ENCODE data around the gene SCUBE1. TPM values are rescaled to one million over a fixed set of nuclear protein-coding genes. Genes with fewer than 3 reads are reported as not detected.
A peak's percentile ranks its signal among the peaks of the same experiment; 100 is the strongest.

Gene SCUBE1
- total RNA-seq, 4 donors from 2014 or later, result 37.3 to 107 (median 75.9) TPM

- Histone ChIP-seq H3K36me3 (peaks cover 0 to 12% of the 10 kb centered on the region in 2 donors), H3K27me3 (no peaks in the 10 kb centered on the region), H3K27ac (no peak overlapping the region), H3K4me1 (peaks cover 0 to 85% (median 12%) of the 10 kb centered on the region in 3 donors), H3K9me3 (no peaks in the 10 kb centered on the region), H3K4me3 (no peak overlapping the region)
- TF ChIP-seq, protein P1, sequence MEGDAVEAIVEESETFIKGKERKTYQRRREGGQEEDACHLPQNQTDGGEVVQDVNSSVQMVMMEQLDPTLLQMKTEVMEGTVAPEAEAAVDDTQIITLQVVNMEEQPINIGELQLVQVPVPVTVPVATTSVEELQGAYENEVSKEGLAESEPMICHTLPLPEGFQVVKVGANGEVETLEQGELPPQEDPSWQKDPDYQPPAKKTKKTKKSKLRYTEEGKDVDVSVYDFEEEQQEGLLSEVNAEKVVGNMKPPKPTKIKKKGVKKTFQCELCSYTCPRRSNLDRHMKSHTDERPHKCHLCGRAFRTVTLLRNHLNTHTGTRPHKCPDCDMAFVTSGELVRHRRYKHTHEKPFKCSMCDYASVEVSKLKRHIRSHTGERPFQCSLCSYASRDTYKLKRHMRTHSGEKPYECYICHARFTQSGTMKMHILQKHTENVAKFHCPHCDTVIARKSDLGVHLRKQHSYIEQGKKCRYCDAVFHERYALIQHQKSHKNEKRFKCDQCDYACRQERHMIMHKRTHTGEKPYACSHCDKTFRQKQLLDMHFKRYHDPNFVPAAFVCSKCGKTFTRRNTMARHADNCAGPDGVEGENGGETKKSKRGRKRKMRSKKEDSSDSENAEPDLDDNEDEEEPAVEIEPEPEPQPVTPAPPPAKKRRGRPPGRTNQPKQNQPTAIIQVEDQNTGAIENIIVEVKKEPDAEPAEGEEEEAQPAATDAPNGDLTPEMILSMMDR (IDR thresholded peaks at IDR 0.05), result no peak
- no peak for TF ChIP-seq EP300 (IDR thresholded peaks at IDR 0.05)
- no peak for TF ChIP-seq POLR2A (IDR thresholded peaks at IDR 0.05)
- TF ChIP-seq POLR2AphosphoS5 (IDR thresholded peaks at IDR 0.05), result no peak
- ATAC-seq, result no peak
- 73% methylated on average over 5 of the region's 9 CpGs for WGBS, 2 donors (ENCODE audit: low coverage in 1 of 2)
Observed at GRCh38 chr22:43317239-43317638, 25.9 kb downstream of the SCUBE1 start.

DNA sequence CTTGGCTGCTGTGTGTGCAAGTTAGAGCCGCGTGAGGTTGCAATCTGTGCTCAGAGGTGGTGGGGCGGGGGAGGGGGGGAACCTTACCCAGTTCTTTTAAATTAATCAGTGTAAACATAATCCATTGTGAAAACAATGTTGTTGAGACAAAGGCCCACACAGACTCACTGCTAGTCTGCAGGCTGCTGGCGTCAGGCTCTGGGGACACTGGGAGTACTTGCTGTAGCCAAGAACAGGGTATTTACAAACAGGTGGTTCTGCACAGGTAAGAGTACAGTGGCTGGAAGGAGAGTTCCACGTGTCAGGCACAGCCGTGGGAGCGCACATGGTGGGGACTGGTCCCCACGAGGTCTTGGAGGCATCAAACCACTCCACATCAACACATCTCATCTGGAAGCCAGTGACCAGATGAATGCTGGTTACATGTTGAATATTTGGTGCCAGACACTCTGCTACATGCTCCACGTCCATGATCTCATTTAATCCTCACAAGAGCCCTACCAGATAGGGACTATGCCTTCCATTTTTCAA, 27.4 kb downstream of the SCUBE1 start:
- 72 to 82% methylated on average over 3 to 9 of the region's 9 CpGs for WGBS, 2 donors (ENCODE audit: low coverage in 1 of 2)
- TF ChIP-seq, protein P1 (IDR thresholded peaks at IDR 0.05), result no peak
- TF ChIP-seq EP300 (IDR thresholded peaks at IDR 0.05), result no peak
- TF ChIP-seq POLR2A (IDR thresholded peaks at IDR 0.05), result no peak
- no peak for TF ChIP-seq POLR2AphosphoS5 (IDR thresholded peaks at IDR 0.05)

DNA sequence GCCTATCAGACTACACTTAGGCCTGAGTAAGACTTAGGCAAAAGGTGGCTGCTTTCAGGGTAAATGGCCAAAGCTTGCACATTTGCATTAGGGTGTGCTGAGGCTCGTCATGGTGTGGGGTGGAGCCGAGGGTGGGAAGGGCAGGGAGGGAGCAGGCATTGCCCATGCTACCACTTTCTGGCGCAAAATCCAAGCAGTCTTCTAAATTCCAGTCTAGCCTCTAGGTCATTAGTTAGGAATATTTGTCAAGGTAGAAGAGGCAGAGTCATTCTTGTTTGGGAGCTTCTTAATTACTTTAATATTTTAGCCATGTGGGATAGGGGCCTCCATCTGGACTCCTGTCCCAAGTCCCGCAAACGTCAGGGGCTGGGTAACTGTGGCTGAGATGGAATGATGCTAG, 28.6 kb downstream of the SCUBE1 start:
- H3K4me1 ChIP-seq, result peaks cover 0 to 94% (median 12%) of the 10 kb centered on the region in 3 donors
- no peak for ATAC-seq
- H3K27me3 ChIP-seq, result no peaks in the 10 kb centered on the region
- peak overlapping the region; percentile 1 to 58 (median 39) for H3K27ac ChIP-seq
- no peak overlapping the region for H3K4me3 ChIP-seq
- TF ChIP-seq, protein P1 (IDR thresholded peaks at IDR 0.05), result no peak
- TF ChIP-seq POLR2A (IDR thresholded peaks at IDR 0.05), result no peak
- TF ChIP-seq EP300 (IDR thresholded peaks at IDR 0.05), result no peak
- TF ChIP-seq POLR2AphosphoS5 (IDR thresholded peaks at IDR 0.05), result no peak
- 61 to 87% methylated on average over 4 to 5 of the region's 5 CpGs for WGBS, 2 donors (ENCODE audit: low coverage in 1 of 2)
- no peaks in the 10 kb centered on the region for H3K9me3 ChIP-seq
- H3K36me3 ChIP-seq, result peaks cover 0 to 7% of the 10 kb centered on the region in 2 donors

More for the DNA sequence above, 27.4 kb downstream of the SCUBE1 start:
- H3K9me3 ChIP-seq, result no peaks in the 10 kb centered on the region
- H3K36me3 ChIP-seq, result peaks cover 0 to 10% of the 10 kb centered on the region in 2 donors
- ATAC-seq, result no peak
- no peak overlapping the region for H3K4me3 ChIP-seq
- no peaks in the 10 kb centered on the region for H3K27me3 ChIP-seq
- H3K4me1 ChIP-seq, result peaks cover 0 to 94% (median 12%) of the 10 kb centered on the region in 3 donors
- H3K27ac ChIP-seq, result no peak overlapping the region

GRCh38 chr22:43313890-43314474, 29.2 kb downstream of the SCUBE1 start:
- Histone ChIP-seq H3K27ac (peak overlapping the region; percentile 1 to 58 (median 39)), H3K36me3 (peaks cover 0 to 7% of the 10 kb centered on the region in 2 donors), H3K9me3 (no peaks in the 10 kb centered on the region), H3K4me3 (no peak overlapping the region), H3K27me3 (no peaks in the 10 kb centered on the region), H3K4me1 (peaks cover 0 to 94% (median 12%) of the 10 kb centered on the region in 3 donors)
- TF ChIP-seq, protein P1 (IDR thresholded peaks at IDR 0.05), result no peak
- TF ChIP-seq EP300 (IDR thresholded peaks at IDR 0.05) (no peak), POLR2AphosphoS5 (IDR thresholded peaks at IDR 0.05) (no peak), POLR2A (IDR thresholded peaks at IDR 0.05) (no peak)
- ATAC-seq, result peak; percentile 14
- 77% methylated on average over 7 of the region's 7 CpGs; no CpG with 5 or more reads in 1 of the 2 donors for WGBS, 2 donors (ENCODE audit: low coverage in 1 of 2)

All from gastroesophageal sphincter (tissue), 4 donors.